Prostate gland (tissue), 2 donors: ENCODE results near the gene DDX39B.

Source experiments
- CTCF ChIP-seq, 4 experiments: fragments of 200-600 bp in 2 of 4; fragments of 450-650 bp in 2 of 4; sonication (generic) in 2 of 4; IDR thresholded peaks; 1 replicate in 3 of 4; 2 replicates in 1 of 4; pipeline ENCODE4 v1.5.1; 2016 to 2019; ENCODE audit warnings: antibody characterized with exemption in 4 of 4, mild to moderate bottlenecking in 2 of 4, moderate library complexity in 2 of 4
- POLR2A ChIP-seq: fragments of 450-650 bp; IDR thresholded peaks from one replicate; pipeline ENCODE4 v1.6.1; 2016; ENCODE audit warnings: antibody characterized with exemption, mild to moderate bottlenecking

GRCh38 chr6:31558318-31558625 is 16.5 kb upstream of the DDX39B start:
- TF ChIP-seq POLR2A (no peak), CTCF (IDR thresholded peaks at IDR 0.05) (no peak)
